HFFc6 (cell line): ENCODE results near the gene TWIST2. TPM values are rescaled to one million over a fixed set of nuclear protein-coding genes. Genes with fewer than 3 reads are reported as not detected.

ENCODE experiments used
- DNase-seq: peaks from one replicate; pipeline ENCODE4 v3.0.0-alpha.2; 2018
- H3K27ac Mint-ChIP-seq: 2 replicates; pipeline ENCODE4 v1.8.0; 2020; ENCODE audit warnings: mild to moderate bottlenecking, mixed read lengths
- H3K27me3 Mint-ChIP-seq: 2 replicates; pipeline ENCODE4 v1.8.0; 2021; ENCODE audit warnings: mild to moderate bottlenecking, moderate library complexity, mixed read lengths; ENCODE audit not compliant: insufficient read depth
- H3K36me3 Mint-ChIP-seq: 2 replicates; pipeline ENCODE4 v1.8.0; 2021; ENCODE audit warnings: low read depth, mixed read lengths
- H3K4me1 Mint-ChIP-seq: 2 replicates; pipeline ENCODE4 v1.8.0; 2020; ENCODE audit warnings: low read depth, mixed read lengths
- H3K4me3 Mint-ChIP-seq: 2 replicates; pipeline ENCODE4 v1.8.0; 2020; ENCODE audit warnings: mild to moderate bottlenecking, moderate library complexity, mixed read lengths
- H3K9me3 Mint-ChIP-seq: 2 replicates; pipeline ENCODE4 v1.8.0; 2020; ENCODE audit warnings: mild to moderate bottlenecking, mixed read lengths
- CTCF ChIP-seq: fragments of 200-600 bp; sonication (generic); IDR thresholded peaks from 2 replicates; pipeline ENCODE4 v1.5.0; 2021; ENCODE audit warnings: antibody characterized with exemption, mild to moderate bottlenecking
- total RNA-seq, 6 experiments: library from RNA; stranded (reverse); fragmentation: NEBNext Ultra II Directional; extraction: Animal tissue kit (Norgen Biotek cat#: 25700); gene quantifications; 2 replicates in 1 of 6; 3 replicates in 5 of 6; pipeline ENCODE4 v1.2.3, GENCODE V29; 2021

TWIST2 gene
- total RNA-seq, 6 experiments from 2014 or later = 127 to 146 (median 137) TPM

GRCh38 chr2:238920601-238921001, 72.7 kb downstream of the TWIST2 start:
- Mint-ChIP-seq H3K9me3 (peaks cover 7% of the 10 kb centered on the region), H3K4me1 (peaks cover 29% of the 10 kb centered on the region), H3K27ac (no peak overlapping the region), H3K27me3 (peaks cover 38% of the 10 kb centered on the region), H3K36me3 (peaks cover 25% of the 10 kb centered on the region), H3K4me3 (no peak overlapping the region)
- TF ChIP-seq CTCF = no peak
- no peak for DNase-seq

- Mint-ChIP-seq H3K9me3 (peaks cover under 1% of the 10 kb centered on the region), H3K27me3 (peaks cover 32% of the 10 kb centered on the region), H3K36me3 (peaks cover 18% of the 10 kb centered on the region), H3K27ac (no peak overlapping the region), H3K4me3 (no peak overlapping the region), H3K4me1 (peaks cover 22% of the 10 kb centered on the region)
- DNase-seq = no peak
- TF ChIP-seq CTCF = no peak
Measured at GRCh38 chr2:238921259-238921658, 73.4 kb downstream of the TWIST2 start.

GRCh38 chr2:238921681-238922319, 73.9 kb downstream of the TWIST2 start:
- Mint-ChIP-seq H3K27ac (no peak overlapping the region), H3K4me1 (peaks cover 17% of the 10 kb centered on the region), H3K4me3 (no peak overlapping the region; the same call in 1 of the 2 replicates), H3K9me3 (no peaks in the 10 kb centered on the region), H3K27me3 (peaks cover 28% of the 10 kb centered on the region), H3K36me3 (peaks cover 17% of the 10 kb centered on the region; the same call in 1 of the 2 replicates)
- DNase-seq = no peak
- no peak for TF ChIP-seq CTCF

- Mint-ChIP-seq H3K4me1 (peaks cover 14% of the 10 kb centered on the region), H3K27me3 (peaks cover 26% of the 10 kb centered on the region), H3K36me3 (peaks cover 17% of the 10 kb centered on the region; the same call in 1 of the 2 replicates), H3K4me3 (no peak overlapping the region), H3K9me3 (no peaks in the 10 kb centered on the region), H3K27ac (no peak overlapping the region)
- DNase-seq = no peak
- TF ChIP-seq CTCF = no peak
Measured at GRCh38 chr2:238922435-238922834, 74.5 kb downstream of the TWIST2 start.

GRCh38 chr2:238924032-238924431, 76.1 kb downstream of the TWIST2 start:
- Mint-ChIP-seq H3K27me3 (peaks cover 28% of the 10 kb centered on the region), H3K9me3 (no peaks in the 10 kb centered on the region), H3K36me3 (peaks cover 3% of the 10 kb centered on the region; the same call in 1 of the 2 replicates), H3K4me1 (peaks cover 19% of the 10 kb centered on the region), H3K4me3 (no peak overlapping the region), H3K27ac (no peak overlapping the region)
- DNase-seq = no peak
- no peak for TF ChIP-seq CTCF
